Measurements from ENCODE around the gene CDC6. TPM values are rescaled to one million over a fixed set of nuclear protein-coding genes. Genes with fewer than 3 reads are reported as not detected.

Gene CDC6
- total and polyA plus RNA-seq, 2 donors (not counting 1 experiment from before 2014, with no cell fraction given), result 0.69 to 2.2 TPM

DNA sequence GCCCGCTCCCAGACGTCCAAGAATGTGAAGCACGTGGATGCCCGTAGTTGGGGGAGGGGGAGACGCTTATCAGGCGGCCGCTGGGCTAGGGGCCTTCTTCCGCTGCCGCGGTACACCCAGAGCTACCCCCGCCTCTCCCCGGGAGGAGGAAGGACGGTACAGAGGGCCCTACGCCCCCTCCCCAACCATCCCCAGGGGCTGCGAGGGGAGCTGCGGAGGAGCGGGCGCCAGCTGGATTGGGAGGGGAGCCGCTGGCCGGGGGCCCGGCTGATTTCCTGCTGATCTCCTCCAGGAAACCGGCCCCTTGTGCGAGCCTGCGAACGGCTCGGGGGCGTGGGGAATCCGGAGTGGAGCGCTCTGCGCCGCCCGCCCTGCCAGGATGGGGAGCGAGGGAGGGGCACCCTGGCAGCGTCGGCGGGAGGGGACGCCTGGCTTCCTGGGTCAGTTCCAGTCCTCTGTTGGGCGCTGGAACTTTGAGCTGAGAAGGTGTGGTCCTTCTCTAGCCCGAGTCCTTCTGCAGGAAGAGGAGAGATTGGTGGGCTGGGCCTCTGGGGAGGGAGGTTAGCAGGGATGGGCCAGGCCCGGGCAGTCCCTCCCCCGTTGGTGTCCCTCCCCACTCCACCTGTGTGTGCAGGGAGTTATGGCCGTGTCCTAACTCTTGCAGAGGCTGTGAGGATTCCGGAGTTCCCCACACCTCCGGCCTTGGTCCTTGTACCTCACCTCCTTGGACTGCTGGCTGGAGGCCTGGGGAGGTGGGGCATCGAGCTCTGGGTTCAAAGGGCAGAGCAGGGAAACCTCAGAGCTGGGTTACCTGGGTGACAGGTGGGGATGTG is 57.7 kb downstream of the CDC6 start:
- POLR2A ChIA-PET, result interaction anchor here (0.5 to 8.4 kb wide), 5 partner anchors 9 to 31 kb away, joined by 3 to 96 read pairs (median 6); no protein-coding TSS in a partner anchor
- no peaks in the 10 kb centered on the region for H3K27me3 ChIP-seq (replicated peaks in 1 of 4; ENCODE audit: control extremely low read depth in 1 of 4, control insufficient read depth in 3 of 4, insufficient read depth in 4 of 4, low read length in 3 of 4)
- no peaks in the 10 kb centered on the region for H3K27me3 Mint-ChIP-seq
- H3K27ac Mint-ChIP-seq, result peak overlapping the region; percentile 78
- peak overlapping the region in 4 of 5 experiments; percentile 31 to 55 (median 46) for H3K4me3 ChIP-seq (ENCODE audit: control extremely low read depth in 1 of 5, extremely low read depth in 1 of 5, insufficient read depth in 1 of 5, low read depth in 2 of 5, low read length in 4 of 5)
- H2AFZ ChIP-seq (ENCODE audit: insufficient read depth, low read depth, low read length, poor library complexity, severe bottlenecking), result no peak overlapping the region
- WGBS (ENCODE audit: insufficient coverage), result 8% methylated on average over 27 of the region's 45 CpGs
- no peaks in the 10 kb centered on the region for H3K9me3 ChIP-seq (ENCODE audit: control extremely low read depth in 1 of 3, control insufficient read depth in 2 of 3, insufficient read depth in 1 of 3, low read length in 2 of 3)
- peaks cover 79% of the 10 kb centered on the region for H3K4me1 Mint-ChIP-seq
- TF ChIP-seq CTCF (IDR thresholded peaks at IDR 0.05), result no peak
- no peak for TF ChIP-seq EZH2 (IDR thresholded peaks at IDR 0.05; ENCODE audit: borderline replicate concordance, insufficient read depth, low read depth, low read length, poor library complexity, severe bottlenecking)
- H3K9ac ChIP-seq (ENCODE audit: low read length), result peak overlapping the region; percentile 61
- DNase-seq (peak; percentile 55), ATAC-seq (ENCODE audit: low read depth) (no peak)
- intact Hi-C loops (cut with micrococcal nuclease), result no loop called here
- H4K20me1 ChIP-seq (ENCODE audit: control insufficient read depth, insufficient read depth, low read length, poor library complexity, severe bottlenecking), result peaks cover 42% of the 10 kb centered on the region
- peaks cover 0 to 20% of the 10 kb centered on the region in 2 experiments for H3K36me3 ChIP-seq (replicated peaks in 1 of 2; ENCODE audit: control extremely low read depth in 1 of 2, control insufficient read depth in 1 of 2, extremely low read depth in 1 of 2, insufficient read depth in 2 of 2, low read length in 1 of 2)
- no peaks in the 10 kb centered on the region for H3K9me3 Mint-ChIP-seq (ENCODE audit: insufficient read depth)
- CTCF ChIA-PET, result interaction anchor here (0.8 to 8.3 kb wide), 7 partner anchors 10 to 127 kb away, joined by 3 to 119 read pairs (median 10); partner anchors contain the start of gene TOP2A
- peak overlapping the region; percentile 100 for H3K4me2 ChIP-seq (replicated peaks; ENCODE audit: low read depth, low read length, poor library complexity, severe bottlenecking)
- peak overlapping the region; percentile 49 to 68 for H3K27ac ChIP-seq (ENCODE audit: low read length in 2 of 2)
- H3K4me3 Mint-ChIP-seq, result peak overlapping the region; percentile 91
- H3K4me1 ChIP-seq (ENCODE audit: control insufficient read depth in 2 of 2, insufficient read depth in 2 of 2, low read length in 2 of 2), result peaks cover 65 to 78% of the 10 kb centered on the region in 2 donors
- H3K79me2 ChIP-seq (ENCODE audit: control insufficient read depth, insufficient read depth, low read length), result peaks cover 62% of the 10 kb centered on the region

All from B cell (primary cell).